HCT116 (cell line): ENCODE measurements around the gene UNK. TPM values are rescaled to one million over a fixed set of nuclear protein-coding genes. Genes with fewer than 3 reads are reported as not detected.
A peak's percentile ranks its signal among the peaks of the same experiment; 100 is the strongest.

ENCODE experiments used
- ATAC-seq: fragments of 200-7000 bp; cut with Tn5 transposase; 2 replicates; pipeline ENCODE4 v1.9.1; 2020; ENCODE audit warnings: mild to moderate bottlenecking, moderate library complexity
- BruUV-seq: library from RNA; stranded (reverse); fragments of 400-500 nt; replicated peaks from 2 replicates; lab custom pipeline; 2021; lab: Mats Ljungman, UMichigan
- CTCF ChIA-PET: fragments of 300-600 bp; sonication (Branson Sonifier 250); formaldehyde crosslinking; loops from one replicate; lab custom pipeline; 2021; ENCODE audit warnings: antibody characterized with exemption; lab: Charles Lee
- POLR2A ChIA-PET: fragments of 300-600, 350-600 bp; sonication (Branson Sonifier 250); formaldehyde crosslinking; loops from one replicate; lab custom pipeline; 2021; ENCODE audit warnings: antibody characterized with exemption; lab: Charles Lee
- RAD21 ChIA-PET, 2 experiments: fragments of 300-600 bp; sonication (Branson Sonifier 250); formaldehyde crosslinking; loops; one replicate each; lab custom pipeline; 2023; ENCODE audit warnings: low total read pairs in 2 of 2; ENCODE audit not compliant: uncharacterized antibody in 2 of 2, unreplicated experiment in 2 of 2, low non-redundant PET in 1 of 2; lab: Charles Lee
- DNase-seq: peaks from one replicate; pipeline ENCODE4 v3.0.0-alpha.2; 2010; ENCODE audit warnings: low read depth, low spot score
- H2AFZ ChIP-seq: fragments of 200-600 bp; shearing (Covaris generic), sonication (generic); 2 replicates; pipeline ENCODE4 v1.6.1; 2017; ENCODE audit warnings: low read depth, mixed run types, mixed read lengths, antibody characterized with exemption, low read length; ENCODE audit not compliant: poor library complexity, severe bottlenecking
- H3K27ac ChIP-seq: 2 replicates; pipeline ENCODE4 v1.5.1; 2012; ENCODE audit warnings: low read depth, low read length
- H3K27me3 ChIP-seq: fragments of 200-600 bp; sonication (generic); 2 replicates; pipeline ENCODE4 v1.6.1; 2016; ENCODE audit warnings: mixed run types, low read length, mixed read lengths; ENCODE audit not compliant: insufficient read depth
- H3K36me3 ChIP-seq, 2 experiments: fragments of 200-500 bp in 1 of 2; fragments of 200-600 bp in 1 of 2; sonication (Bioruptor generic) in 1 of 2; sonication (generic) in 1 of 2; 2 replicates each; pipeline versions ENCODE4 v1.5.1 to v1.6.1; 2014 to 2016; ENCODE audit warnings: low read length in 2 of 2, inconsistent platforms in 1 of 2, mixed read lengths in 1 of 2, mixed run types in 1 of 2; ENCODE audit not compliant: insufficient read depth in 2 of 2, control insufficient read depth in 1 of 2
- H3K4me1 ChIP-seq, 2 experiments: fragments of 200-600 bp in 1 of 2; sonication (generic) in 1 of 2; 2 replicates each; pipeline versions ENCODE4 v1.5.1 to v1.6.1; 2012 to 2017; ENCODE audit warnings: low read length in 2 of 2, inconsistent platforms in 1 of 2, mild to moderate bottlenecking in 1 of 2, mixed read lengths in 1 of 2, mixed run types in 1 of 2, moderate library complexity in 1 of 2; ENCODE audit not compliant: insufficient read depth in 2 of 2, control insufficient read depth in 1 of 2
- H3K4me2 ChIP-seq: fragments of 200-600 bp; sonication (generic); 2 replicates; pipeline ENCODE4 v1.6.1; 2017; ENCODE audit warnings: mixed run types, low read length, mixed read lengths
- H3K4me3 ChIP-seq, 2 experiments: fragments of 200-600 bp in 1 of 2; sonication (generic) in 1 of 2; replicated peaks in 1 of 2; 2 replicates each; pipeline ENCODE4 v1.5.1; 2011 to 2016; ENCODE audit warnings: low read length in 2 of 2, control low read depth in 1 of 2, low read depth in 1 of 2, mild to moderate bottlenecking in 1 of 2, mixed read lengths in 1 of 2, mixed run types in 1 of 2
- H3K79me2 ChIP-seq: fragments of 200-600 bp; sonication (generic); 2 replicates; pipeline ENCODE4 v1.6.1; 2017; ENCODE audit warnings: mild to moderate bottlenecking, mixed run types, low read length, moderate library complexity, mixed read lengths; ENCODE audit not compliant: insufficient read depth
- H3K9ac ChIP-seq: fragments of 200-600 bp; sonication (generic); 2 replicates; pipeline ENCODE4 v1.6.1; 2016; ENCODE audit warnings: low read length, mixed read lengths
- H3K9me2 ChIP-seq: fragments of 200-600 bp; sonication (generic), shearing (Covaris generic); 2 replicates; pipeline ENCODE4 v1.6.1; 2017; ENCODE audit warnings: mixed run types, mild to moderate bottlenecking, moderate library complexity; ENCODE audit not compliant: insufficient read depth
- H3K9me3 ChIP-seq, 2 experiments: fragments of 200-500 bp in 1 of 2; fragments of 200-600 bp in 1 of 2; sonication (Bioruptor generic) in 1 of 2; sonication (generic) in 1 of 2; 2 replicates each; pipeline ENCODE4 v1.6.1; 2014 to 2017; ENCODE audit warnings: low read length in 2 of 2, mixed read lengths in 2 of 2, inconsistent platforms in 1 of 2, low read depth in 1 of 2, mild to moderate bottlenecking in 1 of 2, mixed run types in 1 of 2, moderate library complexity in 1 of 2; ENCODE audit not compliant: control insufficient read depth in 1 of 2, insufficient read depth in 1 of 2
- H4K20me1 ChIP-seq: fragments of 200-600 bp; sonication (generic), shearing (Covaris generic); 2 replicates; pipeline ENCODE4 v1.6.1; 2017; ENCODE audit warnings: mixed run types, mild to moderate bottlenecking, moderate library complexity; ENCODE audit not compliant: insufficient read depth
- EGR1 ChIP-seq: IDR thresholded peaks from 2 replicates; pipeline ENCODE4 v1.6.1; 2012; ENCODE audit warnings: low read depth
- ELF1 ChIP-seq: IDR thresholded peaks from 2 replicates; pipeline ENCODE4 v1.6.1; 2012; ENCODE audit warnings: low read depth, borderline replicate concordance
- POLR2AphosphoS5 ChIP-seq: IDR thresholded peaks from 2 replicates; pipeline ENCODE4 v1.6.1; 2011; ENCODE audit warnings: mild to moderate bottlenecking, low read depth, low read length, moderate library complexity
- YY1 ChIP-seq: IDR thresholded peaks from 2 replicates; pipeline ENCODE4 v1.6.1; 2011; ENCODE audit warnings: low read length, low read depth, moderate library complexity, mild to moderate bottlenecking; ENCODE audit not compliant: insufficient replicate concordance; ENCODE audit errors: extremely low read depth
- ZFX ChIP-seq: fragments of 450-650 bp; IDR thresholded peaks from 2 replicates; pipeline ENCODE4 v1.6.1; 2017
- intact Hi-C: fragments of 100-400 bp; cut with micrococcal nuclease; formaldehyde crosslinking; loops from 2 replicates; pipeline ENCODE4 v1.10.0; 2022
- total RNA-seq: library from RNA; stranded (reverse); gene quantifications from one replicate; pipeline ENCODE4 v1.2.1, GENCODE V29; 2021; ENCODE audit not compliant: unreplicated experiment

UNK gene
- total RNA-seq, 1 experiment from 2014 or later, result 40.6 TPM

DNA sequence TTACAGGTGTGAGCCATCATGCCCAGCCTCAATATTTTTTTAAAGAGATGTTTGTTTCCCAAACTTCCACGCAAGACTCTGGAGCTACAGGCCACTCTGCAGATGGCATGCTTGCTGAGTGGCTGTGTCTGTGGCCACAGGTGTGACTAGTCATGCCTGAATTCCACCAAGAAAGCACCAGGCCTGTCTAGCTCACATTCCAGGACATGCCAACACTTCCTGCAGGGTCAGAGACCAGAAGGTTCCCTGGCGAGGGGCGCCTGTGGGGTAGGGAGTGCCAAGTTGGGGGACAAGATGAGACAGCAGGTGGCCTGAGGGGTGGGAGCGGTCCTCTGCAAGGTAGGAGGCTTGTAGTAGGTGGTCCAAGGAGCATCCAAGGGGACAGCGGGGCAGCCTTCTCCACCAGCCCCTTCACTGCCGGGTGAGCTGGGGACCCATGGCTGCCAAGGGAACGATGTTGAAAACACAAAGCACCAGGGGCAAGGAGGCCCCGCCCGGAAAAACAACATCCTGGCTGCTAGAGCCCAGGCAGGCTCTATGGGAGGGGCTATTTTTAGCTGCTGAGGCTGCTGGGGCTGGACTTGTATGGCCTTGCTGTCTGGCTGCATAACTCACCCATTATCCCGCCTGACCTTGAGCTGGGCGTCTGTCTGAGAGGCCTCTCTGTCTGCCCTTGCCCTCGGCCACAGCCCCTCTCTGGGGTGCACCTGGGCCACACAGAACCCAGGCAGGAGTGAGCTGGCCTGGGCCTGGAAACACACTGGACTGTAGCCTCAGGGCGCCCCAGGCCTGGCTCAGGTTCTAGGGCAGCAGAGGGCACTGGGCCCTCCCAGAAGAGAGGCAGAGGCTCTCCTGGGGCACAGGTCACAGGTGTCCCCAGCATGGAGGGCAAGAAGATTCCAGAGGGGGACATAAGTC lies 88.1 kb downstream of the UNK start:
- intact Hi-C loops, result no loop called here
- no peaks in the 10 kb centered on the region for H4K20me1 ChIP-seq
- no peaks in the 10 kb centered on the region for H3K9me3 ChIP-seq
- H3K9me2 ChIP-seq, result no peaks in the 10 kb centered on the region
- peak overlapping the region in 1 of 2 experiments; percentile 24; a peak in 2 of 4 replicates for H3K4me3 ChIP-seq
- TF ChIP-seq ELF1 (no peak), YY1 (peak; percentile 24), ZFX (peak; percentile 52; the same call in 1 of the 2 replicates), EGR1 (no peak), POLR2AphosphoS5 (peak; percentile 44; the same call in 1 of the 2 replicates)
- TF ChIP-seq, all 23 proteins: peak for 3
- ChIA-PET RAD21 (interaction anchor here (0.6 to 1.1 kb wide), 3 partner anchors 17 to 23 kb away, joined by 3 to 4 read pairs (median 4); partner anchors contain the start of gene WBP2 (in 2 of the 2)), CTCF (interaction anchor here (0.8 to 5.0 kb wide), 4 partner anchors 10 to 128 kb away, joined by 3 to 52 read pairs (median 8); partner anchors contain the start of genes CDK3 and WBP2), POLR2A (interaction anchor here (0.5 to 5.0 kb wide), 9 partner anchors 9 to 96 kb away, joined by 3 to 27 read pairs (median 6); a partner anchor contains a TSS)
- H3K27ac ChIP-seq, result peak overlapping the region; percentile 99
- peak; percentile 47 for ATAC-seq
- BruUV-seq, result no TSS peak
- H3K4me2 ChIP-seq, result peak overlapping the region; percentile 73
- H3K79me2 ChIP-seq, result peaks cover 23% of the 10 kb centered on the region
- H3K27me3 ChIP-seq, result no peaks in the 10 kb centered on the region
- no peak overlapping the region for H2AFZ ChIP-seq
- DNase-seq, result no peak
- peak overlapping the region; percentile 61 for H3K9ac ChIP-seq
- peaks cover 68 to 84% of the 10 kb centered on the region in 2 experiments for H3K4me1 ChIP-seq
- peaks cover 0 to 4% of the 10 kb centered on the region in 2 experiments; a peak in 1 of 4 replicates for H3K36me3 ChIP-seq
